Progenitor cell of endocrine pancreas (in vitro differentiated cells): ENCODE data around the gene EFCAB14. TPM values are rescaled to one million over a fixed set of nuclear protein-coding genes. Genes with fewer than 3 reads are reported as not detected.

Experiments
- DNase-seq: peaks from one replicate; pipeline ENCODE4 v3.0.0; 2021; ENCODE audit warnings: low spot score; ENCODE audit not compliant: unreplicated experiment
- H3K27ac Mint-ChIP-seq: 2 replicates; pipeline ENCODE4 v1.8.0; 2021; ENCODE audit warnings: mild to moderate bottlenecking, moderate library complexity, mixed read lengths
- H3K27me3 Mint-ChIP-seq: 2 replicates; pipeline ENCODE4 v1.8.0; 2021; ENCODE audit warnings: mixed read lengths
- H3K36me3 Mint-ChIP-seq: 2 replicates; pipeline ENCODE4 v1.8.0; 2022; ENCODE audit warnings: mixed read lengths; ENCODE audit not compliant: insufficient read depth
- H3K4me1 Mint-ChIP-seq: 2 replicates; pipeline ENCODE4 v1.8.0; 2021; ENCODE audit warnings: low read depth, mixed read lengths
- H3K4me3 Mint-ChIP-seq: 2 replicates; pipeline ENCODE4 v1.8.0; 2021; ENCODE audit warnings: low read depth, mild to moderate bottlenecking, moderate library complexity, mixed read lengths
- H3K9me3 Mint-ChIP-seq: 2 replicates; pipeline ENCODE4 v1.8.0; 2021; ENCODE audit warnings: low read depth, mixed read lengths
- CTCF ChIP-seq: fragments of 200-600 bp; sonication (generic); IDR thresholded peaks from one replicate; pipeline ENCODE4 v1.5.0; 2021; ENCODE audit warnings: antibody characterized with exemption, mild to moderate bottlenecking; ENCODE audit not compliant: unreplicated experiment
- total RNA-seq: library from RNA; stranded (reverse); gene quantifications from 2 replicates; pipeline ENCODE4 v1.2.1, GENCODE V29; 2021

EFCAB14 gene
- total RNA-seq, 1 donor from 2014 or later, result 63.6 TPM

GRCh38 chr1:46638921-46639320 lies 80.0 kb downstream of the EFCAB14 start:
- H3K4me3 Mint-ChIP-seq, result no peak overlapping the region
- TF ChIP-seq CTCF, result no peak
- H3K9me3 Mint-ChIP-seq, result no peaks in the 10 kb centered on the region
- no peak for DNase-seq
- H3K36me3 Mint-ChIP-seq, result peaks cover 18% of the 10 kb centered on the region
- no peaks in the 10 kb centered on the region for H3K27me3 Mint-ChIP-seq
- H3K4me1 Mint-ChIP-seq, result peaks cover 14% of the 10 kb centered on the region
- no peak overlapping the region for H3K27ac Mint-ChIP-seq

GRCh38 chr1:46637444-46638083 lies 81.3 kb downstream of the EFCAB14 start:
- H3K4me1 Mint-ChIP-seq, result peaks cover 14% of the 10 kb centered on the region
- peaks cover 24% of the 10 kb centered on the region for H3K36me3 Mint-ChIP-seq
- H3K9me3 Mint-ChIP-seq, result no peaks in the 10 kb centered on the region
- no peak for DNase-seq
- H3K4me3 Mint-ChIP-seq, result no peak overlapping the region
- H3K27ac Mint-ChIP-seq, result no peak overlapping the region
- H3K27me3 Mint-ChIP-seq, result no peaks in the 10 kb centered on the region
- no peak for TF ChIP-seq CTCF

- H3K4me1 Mint-ChIP-seq, result peaks cover 14% of the 10 kb centered on the region
- TF ChIP-seq CTCF, result no peak
- H3K36me3 Mint-ChIP-seq, result peaks cover 18% of the 10 kb centered on the region
- H3K9me3 Mint-ChIP-seq, result no peaks in the 10 kb centered on the region
- H3K4me3 Mint-ChIP-seq, result no peak overlapping the region
- H3K27me3 Mint-ChIP-seq, result no peaks in the 10 kb centered on the region
- DNase-seq, result no peak
- no peak overlapping the region for H3K27ac Mint-ChIP-seq
Observed at GRCh38 chr1:46635205-46635604, 83.7 kb downstream of the EFCAB14 start.

- H3K9me3 Mint-ChIP-seq, result no peaks in the 10 kb centered on the region
- no peak overlapping the region for H3K4me3 Mint-ChIP-seq
- no peak overlapping the region for H3K27ac Mint-ChIP-seq
- no peak for DNase-seq
- H3K27me3 Mint-ChIP-seq, result no peaks in the 10 kb centered on the region
- TF ChIP-seq CTCF, result no peak
- peaks cover 12% of the 10 kb centered on the region for H3K36me3 Mint-ChIP-seq
- no peaks in the 10 kb centered on the region for H3K4me1 Mint-ChIP-seq
Observed at GRCh38 chr1:46630719-46631118, 88.2 kb downstream of the EFCAB14 start.

Other genes starting within 250 kb of the EFCAB14 start
- not detected in 2 replicates for gene DMBX1, start 229.3 kb downstream of the EFCAB14 start, total RNA-seq
- gene KNCN, start 167.5 kb downstream of the EFCAB14 start, total RNA-seq, result not detected in 2 replicates
- gene MKNK1, start 114.8 kb downstream of the EFCAB14 start, total RNA-seq, result 29.3 and 31.9 TPM in 2 replicates
- gene MOB3C, start 102.3 kb downstream of the EFCAB14 start, total RNA-seq, result 5.5 and 5.6 TPM in 2 replicates
- 52.7 and 53.9 TPM in 2 replicates for gene ATPAF1, start 50.8 kb downstream of the EFCAB14 start, total RNA-seq
- gene TEX38, start 47.3 kb downstream of the EFCAB14 start, total RNA-seq, result 0.31 and 0.38 TPM in 2 replicates
- 0.80 TPM in 1 of 2 replicates, not detected in the other for gene CYP4B1, start 79.9 kb upstream of the EFCAB14 start, total RNA-seq
- not detected in 2 replicates for gene CYP4A11, start 222.4 kb upstream of the EFCAB14 start, total RNA-seq